HG02588 (cell line): ENCODE measurements around the gene NOC3L.
"Not testable (repeated sequence)": the region's sequence is repeated elsewhere in the genome, so short reads cannot be mapped to it uniquely, and the experiment has no call there.

Source experiments
- ATAC-seq: cut with Tn5 transposase; IDR thresholded peaks from one replicate; pipeline ENCODE4 v1.9.1; 2021; ENCODE audit warnings: mild to moderate bottlenecking, moderate library complexity; ENCODE audit not compliant: unreplicated experiment

Gene NOC3L

GRCh38 chr10:94362360-94363250 lies at the start of gene NOC3L:
NOC3L (minus strand) TSS chr10:94362939; CDS start chr10:94362838, 101 bp downstream.
- ATAC-seq = peak; percentile 99

- no peak for ATAC-seq
Observed at GRCh38 chr10:94412449-94412848, 49.7 kb upstream of the NOC3L start.

GRCh38 chr10:94411304-94411703 lies 48.6 kb upstream of the NOC3L start:
- ATAC-seq = no peak

- ATAC-seq = no peak
Observed at GRCh38 chr10:94409021-94409657, 46.4 kb upstream of the NOC3L start.

GRCh38 chr10:94407668-94408067 lies 44.9 kb upstream of the NOC3L start:
- no peak for ATAC-seq

- ATAC-seq = no peak
Observed at GRCh38 chr10:94405406-94405805, 42.7 kb upstream of the NOC3L start.

- peak; percentile 58 for ATAC-seq
Observed at GRCh38 chr10:94403380-94404213, 40.9 kb upstream of the NOC3L start.

GRCh38 chr10:94402843-94403379 lies 40.2 kb upstream of the NOC3L start:
- ATAC-seq = no peak

- ATAC-seq = peak; percentile 68
Observed at GRCh38 chr10:94402204-94402842, 39.6 kb upstream of the NOC3L start, which contains the start of gene TBC1D12. TBC1D12 (plus strand) TSS chr10:94402541; CDS start chr10:94402614, 73 bp downstream.

GRCh38 chr10:94398762-94399161 lies 36.0 kb upstream of the NOC3L start:
- ATAC-seq = no peak

GRCh38 chr10:94397549-94398370 lies 35.0 kb upstream of the NOC3L start:
- no peak for ATAC-seq

- not testable (repeated sequence) for ATAC-seq
Observed at GRCh38 chr10:94392117-94392516, 29.4 kb upstream of the NOC3L start.

GRCh38 chr10:94385733-94386132 lies 23.0 kb upstream of the NOC3L start:
- not testable (repeated sequence) for ATAC-seq

- no peak for ATAC-seq
Observed at GRCh38 chr10:94383530-94383929, 20.8 kb upstream of the NOC3L start.

GRCh38 chr10:94376865-94377264 lies 14.1 kb upstream of the NOC3L start:
- no peak for ATAC-seq

- no peak for ATAC-seq
Observed at GRCh38 chr10:94375374-94375773, 12.6 kb upstream of the NOC3L start.

- no peak for ATAC-seq
Observed at GRCh38 chr10:94370501-94370900, 7.8 kb upstream of the NOC3L start.

GRCh38 chr10:94366382-94366781 lies 3.6 kb upstream of the NOC3L start:
- ATAC-seq = no peak

- ATAC-seq = no peak
Observed at GRCh38 chr10:94364482-94364881, 1.7 kb upstream of the NOC3L start.

- ATAC-seq = peak; percentile 15
Observed at GRCh38 chr10:94363251-94363565, 469 bp upstream of the NOC3L start.
